Medulla oblongata (tissue), 1 donor: ENCODE measurements around the gene GADL1.

Source experiments
- DNase-seq: peaks from one replicate; pipeline ENCODE4 v3.0.0-alpha.2; 2015; ENCODE audit errors: extremely low spot score

The GADL1 gene

GRCh38 chr3:30694668-30695067 lies 199.8 kb downstream of the GADL1 start:
- no peak for DNase-seq

DNA sequence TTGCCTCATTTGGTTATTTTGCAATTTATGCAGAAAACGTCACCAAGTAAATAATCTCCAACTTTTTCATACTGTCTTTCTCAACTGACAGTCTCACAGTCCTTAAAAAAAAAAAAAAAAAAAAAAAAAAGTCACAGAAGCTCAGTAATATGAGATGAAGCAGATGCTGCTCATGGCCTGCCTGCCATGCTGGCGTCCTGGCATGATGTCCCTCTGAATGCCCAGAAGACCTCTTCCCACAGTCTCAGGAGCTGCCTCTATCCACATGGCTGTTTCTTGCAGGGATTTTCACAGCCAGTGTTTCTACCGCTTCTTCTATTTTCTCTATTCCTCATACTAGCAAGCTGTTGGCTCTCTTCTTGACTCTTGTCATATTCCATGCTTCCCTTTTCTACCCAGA lies 200.3 kb downstream of the GADL1 start:
- no peak for DNase-seq

- DNase-seq: peak; percentile 88
These were observed 200.9 kb downstream of the GADL1 start for GRCh38 chr3:30693470-30694120.

GRCh38 chr3:30692498-30693130 lies 201.8 kb downstream of the GADL1 start:
- no peak for DNase-seq

- no peak for DNase-seq
These were observed 202.5 kb downstream of the GADL1 start for GRCh38 chr3:30691944-30692343.

- DNase-seq: no peak
These were observed 203.1 kb downstream of the GADL1 start for GRCh38 chr3:30691249-30691880.

- DNase-seq: no peak
These were observed 204.3 kb downstream of the GADL1 start for GRCh38 chr3:30690199-30690598.

- DNase-seq: peak; percentile 64
These were observed 205.5 kb downstream of the GADL1 start for GRCh38 chr3:30688776-30689641.

- DNase-seq: no peak
These were observed 206.4 kb downstream of the GADL1 start for GRCh38 chr3:30687930-30688570.

GRCh38 chr3:30686799-30687198 lies 207.7 kb downstream of the GADL1 start:
- no peak for DNase-seq

- DNase-seq: no peak
These were observed 208.3 kb downstream of the GADL1 start for GRCh38 chr3:30686176-30686575.

GRCh38 chr3:30685267-30685667 lies 209.2 kb downstream of the GADL1 start:
- DNase-seq: no peak

GRCh38 chr3:30684356-30684755 lies 210.1 kb downstream of the GADL1 start:
- no peak for DNase-seq

DNA sequence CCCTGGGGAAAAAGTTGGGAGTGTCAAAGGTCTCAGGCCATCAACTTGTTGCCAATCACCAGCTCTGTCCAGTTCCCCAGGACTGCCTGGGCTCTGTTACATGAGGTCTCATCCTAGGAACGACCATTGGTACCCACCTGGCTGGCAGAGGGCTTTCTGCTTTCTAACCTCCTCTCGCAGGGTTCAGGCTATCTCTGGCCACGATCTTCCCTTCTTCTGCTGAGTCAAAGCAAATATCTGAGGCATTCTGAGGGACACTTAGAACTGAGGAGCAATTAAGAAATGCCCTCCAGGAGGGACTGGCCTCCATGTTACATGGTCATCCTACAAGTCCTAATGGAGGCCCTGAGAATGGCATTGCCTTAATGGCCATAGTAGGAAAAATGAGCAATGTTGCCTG lies 210.7 kb downstream of the GADL1 start:
- DNase-seq: no peak

- no peak for DNase-seq
These were observed 211.9 kb downstream of the GADL1 start for GRCh38 chr3:30682434-30683155.

- DNase-seq: peak; percentile 41
These were observed 212.7 kb downstream of the GADL1 start for GRCh38 chr3:30681649-30682211.

GRCh38 chr3:30680789-30681648 lies 213.4 kb downstream of the GADL1 start:
- DNase-seq: peak; percentile 90

- no peak for DNase-seq
These were observed 215.4 kb downstream of the GADL1 start for GRCh38 chr3:30679045-30679444.

DNA sequence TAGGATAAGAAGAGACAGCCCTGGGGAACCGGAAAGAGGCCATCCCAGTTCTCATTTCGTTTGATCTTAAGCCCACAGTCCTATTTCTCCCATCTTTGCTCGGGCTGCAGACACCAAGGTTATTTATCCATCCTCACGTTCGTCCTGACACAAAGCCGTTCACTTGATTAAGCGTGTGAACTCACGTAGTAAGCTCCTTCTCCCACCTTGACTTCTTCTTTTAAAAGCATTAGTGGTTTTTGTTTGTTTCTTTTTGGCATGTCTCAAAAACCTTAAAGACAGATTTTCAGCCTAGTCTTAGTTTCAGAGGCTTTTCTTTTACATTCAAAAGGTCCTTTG lies 217.1 kb downstream of the GADL1 start:
- no peak for DNase-seq
